IMR-90 (cell line): ENCODE measurements around the gene ARHGEF4. TPM values are rescaled to one million over a fixed set of nuclear protein-coding genes. Genes with fewer than 3 reads are reported as not detected.

Source experiments
- ATAC-seq: fragments of 200-7000 bp; cut with Tn5 transposase; 2 replicates; pipeline ENCODE4 v1.9.1; 2020; ENCODE audit warnings: low read depth, mild to moderate bottlenecking, moderate library complexity
- BruUV-seq: library from RNA; stranded (reverse); fragments of 400-500 nt; replicated peaks from 2 replicates; lab custom pipeline; 2021; lab: Mats Ljungman, UMichigan
- CTCF ChIA-PET: fragments of 300-600 bp; formaldehyde crosslinking; extraction: SDS; loops from one replicate; lab custom pipeline; 2021; ENCODE audit warnings: antibody characterized with exemption; lab: Yijun Ruan, JAX
- POLR2A ChIA-PET: fragments of 300-600 bp; sonication (Branson Sonifier 250); formaldehyde crosslinking; loops from one replicate; lab custom pipeline; 2022; ENCODE audit warnings: antibody characterized with exemption; ENCODE audit not compliant: unreplicated experiment; lab: Charles Lee
- DNase-seq: peaks from one replicate; pipeline ENCODE4 v3.0.0; 2013
- H2AFZ ChIP-seq: replicated peaks from 2 replicates; pipeline ENCODE3; 2013; ENCODE audit warnings: low read length, mild to moderate bottlenecking; ENCODE audit not compliant: poor library complexity
- H2AK5ac ChIP-seq: 2 replicates; pipeline ENCODE4 v1.6.1; 2013; ENCODE audit warnings: low read depth, low read length, inconsistent platforms
- H2AK9ac ChIP-seq: replicated peaks from 2 replicates; pipeline ENCODE3; 2013; ENCODE audit warnings: mild to moderate bottlenecking, low read depth, low read length, moderate library complexity; ENCODE audit not compliant: poor library complexity
- H2BK120ac ChIP-seq: 2 replicates; pipeline ENCODE4 v1.6.1; 2013; ENCODE audit warnings: low read depth, low read length, inconsistent platforms
- H2BK15ac ChIP-seq: 3 replicates; pipeline ENCODE4 v1.6.1; 2013; ENCODE audit warnings: low read depth, low read length, inconsistent platforms
- H2BK20ac ChIP-seq: 2 replicates; pipeline ENCODE4 v1.6.1; 2013; ENCODE audit warnings: low read depth, mild to moderate bottlenecking, inconsistent platforms, low read length, moderate library complexity
- H2BK5ac ChIP-seq: 2 replicates; pipeline ENCODE4 v1.6.1; 2013; ENCODE audit warnings: mild to moderate bottlenecking, low read depth, low read length, inconsistent platforms; ENCODE audit not compliant: poor library complexity, severe bottlenecking
- H3K14ac ChIP-seq: replicated peaks from 2 replicates; pipeline ENCODE4 v1.6.1; 2013; ENCODE audit warnings: low read depth, low read length, inconsistent platforms
- H3K18ac ChIP-seq: 2 replicates; pipeline ENCODE4 v1.6.1; 2013; ENCODE audit warnings: low read depth, low read length, control low read depth
- H3K23ac ChIP-seq: 2 replicates; pipeline ENCODE4 v1.6.1; 2013; ENCODE audit warnings: low read depth, low read length, inconsistent platforms
- H3K27ac ChIP-seq: 2 replicates; pipeline ENCODE4 v1.5.1; 2013; ENCODE audit warnings: mild to moderate bottlenecking, control low read depth, low read length; ENCODE audit not compliant: insufficient read depth
- H3K27me3 ChIP-seq: 2 replicates; pipeline ENCODE4 v1.6.1; 2013; ENCODE audit warnings: low read length; ENCODE audit not compliant: control insufficient read depth, insufficient read depth
- H3K36me3 ChIP-seq: 2 replicates; pipeline ENCODE4 v1.6.1; 2013; ENCODE audit warnings: low read length, mixed read lengths; ENCODE audit not compliant: control insufficient read depth, insufficient read depth
- H3K4ac ChIP-seq: 2 replicates; pipeline ENCODE4 v1.6.1; 2013; ENCODE audit warnings: low read depth, low read length, inconsistent platforms
- H3K4me1 ChIP-seq: 2 replicates; pipeline ENCODE4 v1.6.1; 2013; ENCODE audit warnings: low read length, mixed read lengths; ENCODE audit not compliant: control insufficient read depth, insufficient read depth
- H3K4me2 ChIP-seq: 2 replicates; pipeline ENCODE4 v1.6.1; 2013; ENCODE audit warnings: low read depth, mild to moderate bottlenecking, control low read depth, low read length, moderate library complexity
- H3K4me3 ChIP-seq: 2 replicates; pipeline ENCODE4 v1.5.1; 2013; ENCODE audit warnings: low read depth, mild to moderate bottlenecking, control low read depth, low read length, moderate library complexity; ENCODE audit not compliant: insufficient read depth
- H3K56ac ChIP-seq: 2 replicates; pipeline ENCODE4 v1.6.1; 2013; ENCODE audit warnings: low read length, inconsistent platforms; ENCODE audit not compliant: insufficient read depth; ENCODE audit errors: extremely low read depth
- H3K79me1 ChIP-seq, 2 experiments: 2 replicates each; pipeline ENCODE4 v1.6.1; 2013; ENCODE audit warnings: low read length in 2 of 2, inconsistent platforms in 1 of 2, low read depth in 1 of 2
- H3K9ac ChIP-seq: 2 replicates; pipeline ENCODE4 v1.6.1; 2013; ENCODE audit warnings: low read depth, low read length, control low read depth
- H3K9me1 ChIP-seq: 2 replicates; pipeline ENCODE4 v1.6.1; 2013; ENCODE audit warnings: low read length, inconsistent platforms; ENCODE audit not compliant: insufficient read depth
- H3K9me3 ChIP-seq: 2 replicates; pipeline ENCODE4 v1.6.1; 2013; ENCODE audit warnings: low read length; ENCODE audit not compliant: control insufficient read depth, insufficient read depth
- H4K20me1 ChIP-seq: 2 replicates; pipeline ENCODE4 v1.6.1; 2013; ENCODE audit warnings: low read length, inconsistent platforms; ENCODE audit not compliant: insufficient read depth
- H4K5ac ChIP-seq: 2 replicates; pipeline ENCODE4 v1.6.1; 2013; ENCODE audit warnings: mild to moderate bottlenecking, low read depth, low read length, control low read depth
- H4K8ac ChIP-seq, 2 experiments: 2 replicates each; pipeline ENCODE4 v1.6.1; 2013; ENCODE audit warnings: low read depth in 2 of 2, low read length in 2 of 2, control low read depth in 1 of 2, inconsistent platforms in 1 of 2
- H4K91ac ChIP-seq: 2 replicates; pipeline ENCODE4 v1.6.1; 2013; ENCODE audit warnings: low read depth, low read length, inconsistent platforms; ENCODE audit not compliant: insufficient read depth
- CEBPB ChIP-seq: IDR thresholded peaks from 2 replicates; pipeline ENCODE4 v1.6.1; 2012; ENCODE audit warnings: low read depth, low read length, improper control_type of control experiment
- ELK1 ChIP-seq: fragments of 150-350 bp; IDR thresholded peaks from 2 replicates; pipeline ENCODE4 v1.6.1; 2016; ENCODE audit warnings: low read depth, mild to moderate bottlenecking, low read length, moderate library complexity, borderline replicate concordance
- FOS ChIP-seq: fragments of 150-350 bp; IDR thresholded peaks from 2 replicates; pipeline ENCODE4 v1.6.1; 2016; ENCODE audit warnings: low read depth, low read length
- MAFK ChIP-seq: IDR thresholded peaks from 2 replicates; pipeline ENCODE4 v1.6.1; 2012; ENCODE audit warnings: low read depth, low read length, improper control_type of control experiment
- MAZ ChIP-seq: IDR thresholded peaks from 2 replicates; pipeline ENCODE4 v1.6.1; 2012; ENCODE audit warnings: low read depth, mild to moderate bottlenecking, low read length, improper control_type of control experiment, moderate library complexity, borderline replicate concordance
- MXI1 ChIP-seq: IDR thresholded peaks from 2 replicates; pipeline ENCODE4 v1.6.1; 2012; ENCODE audit warnings: low read depth, mild to moderate bottlenecking, low read length, moderate library complexity, borderline replicate concordance
- NFE2L2 ChIP-seq: fragments of 150-350 bp; IDR thresholded peaks from 2 replicates; pipeline ENCODE4 v1.6.1; 2016; ENCODE audit warnings: low read depth, mild to moderate bottlenecking, low read length
- POLR2A ChIP-seq: IDR thresholded peaks from 2 replicates; pipeline ENCODE4 v1.6.1; 2012; ENCODE audit warnings: mild to moderate bottlenecking, low read depth, low read length
- RCOR1 ChIP-seq: IDR thresholded peaks from 2 replicates; pipeline ENCODE4 v1.6.1; 2012; ENCODE audit warnings: mild to moderate bottlenecking, low read length, improper control_type of control experiment; ENCODE audit not compliant: insufficient replicate concordance
- WGBS, 2 experiments: methylation state at CpG; one replicate each; pipeline versions ENCODE4 v1.1.5 to v1.1.7; 2013; ENCODE audit warnings: missing lambda C conversion rate in 2 of 2; ENCODE audit not compliant: insufficient read length in 1 of 2; ENCODE audit errors: extremely low coverage in 2 of 2; 5-methylcytosine and 5-hydroxymethylcytosine counted together
- dilution Hi-C: fragments of 300-500 bp; cut with HindIII; formaldehyde crosslinking; loops from one replicate; pipeline ENCODE4 v1.14.3; 2018; ENCODE audit warnings: low sequenced_read_pairs; ENCODE audit not compliant: unreplicated experiment
- in situ Hi-C: fragments of 300-500 bp; cut with MboI; formaldehyde crosslinking; loops from 3 replicates; pipeline ENCODE4 v1.14.3; 2019; ENCODE audit warnings: low sequenced_read_pairs, inconsistent platforms, mixed read lengths
- intact Hi-C: fragments of 100-400 bp; cut with micrococcal nuclease; formaldehyde crosslinking; loops from 2 replicates; pipeline ENCODE4 v1.10.0; 2022
- polyA plus RNA-seq, 3 experiments: library from polyadenylated mRNA; depleted of rRNA; stranded (reverse); fragments of >200 nt; gene quantifications; 2 replicates each; pipeline ENCODE4 v1.2.3, GENCODE V29; 2012; ENCODE audit warnings: low replicate concordance in 1 of 3
- total RNA-seq: library from RNA; depleted of rRNA; stranded (reverse); fragments of >200 nt; gene quantifications from 2 replicates; pipeline ENCODE4 v1.2.3, GENCODE V29; 2012

ARHGEF4 gene
- total and polyA plus RNA-seq, 2 of the 4 experiments (the other 2 are of a cell fraction): 2.7 to 5.0 TPM

- no peak overlapping the region for H3K4me2 ChIP-seq
- no peak overlapping the region for H2AK5ac ChIP-seq
- no peaks in the 10 kb centered on the region for H3K4me1 ChIP-seq
- WGBS, 2 experiments: no CpG with 5 or more reads among the region's 10 CpGs
- no peak overlapping the region for H3K27ac ChIP-seq
- BruUV-seq: no TSS peak
- intact Hi-C loops (no loop called here), in situ Hi-C loops (no loop called here), dilution Hi-C loops (no loop called here)
- ChIA-PET CTCF (no interaction called here), POLR2A (no interaction called here)
- no peak overlapping the region for H3K4ac ChIP-seq
- H3K27me3 ChIP-seq: no peaks in the 10 kb centered on the region; the same call in 1 of the 2 replicates
- no peak for TF ChIP-seq NFE2L2
- no peak for TF ChIP-seq MAFK
- no peak for TF ChIP-seq POLR2A
- TF ChIP-seq RCOR1: no peak
- TF ChIP-seq MXI1: no peak
- no peak for TF ChIP-seq ELK1
- TF ChIP-seq CEBPB: no peak
- no peak for TF ChIP-seq MAZ
- TF ChIP-seq FOS: no peak
- no peak overlapping the region for H3K14ac ChIP-seq
- DNase-seq (no peak), ATAC-seq (no peak)
- no peak overlapping the region for H2BK5ac ChIP-seq
- no peaks in the 10 kb centered on the region for H3K9me1 ChIP-seq
- H3K18ac ChIP-seq: no peak overlapping the region
- H2BK15ac ChIP-seq: no peak overlapping the region
- H3K56ac ChIP-seq: no peak overlapping the region
- no peak overlapping the region for H3K4me3 ChIP-seq
- H3K79me1 ChIP-seq: no peaks in the 10 kb centered on the region
- H4K8ac ChIP-seq: no peak overlapping the region
- H4K5ac ChIP-seq: no peak overlapping the region
- no peaks in the 10 kb centered on the region for H3K36me3 ChIP-seq
- H2BK20ac ChIP-seq: no peak overlapping the region
- H4K20me1 ChIP-seq: no peaks in the 10 kb centered on the region
- H3K9me3 ChIP-seq: no peaks in the 10 kb centered on the region
- H2AK9ac ChIP-seq: no peak overlapping the region
- H4K91ac ChIP-seq: no peak overlapping the region
- H3K23ac ChIP-seq: no peak overlapping the region
- no peak overlapping the region for H3K9ac ChIP-seq
- no peak overlapping the region for H2AFZ ChIP-seq
- H2BK120ac ChIP-seq: no peak overlapping the region
Measured at GRCh38 chr2:130849896-130850787, 13.4 kb downstream of the ARHGEF4 start.
